ENCODE results near the gene EXOSC7.

- no peak for TF ChIP-seq YY1 (IDR thresholded peaks at IDR 0.05; ENCODE audit: low read depth)
- TF ChIP-seq RAD21 (IDR thresholded peaks at IDR 0.05; ENCODE audit: low read depth) = no peak
- no peak for TF ChIP-seq EP300 (IDR thresholded peaks at IDR 0.05; ENCODE audit: borderline replicate concordance)
- TF ChIP-seq FOXM1 (IDR thresholded peaks at IDR 0.05; ENCODE audit: borderline replicate concordance, low read depth) = no peak
- TF ChIP-seq REST (IDR thresholded peaks at IDR 0.05; ENCODE audit: low read depth) = no peak
- TF ChIP-seq ZBTB7A (IDR thresholded peaks at IDR 0.05; ENCODE audit: low read depth) = no peak
- TF ChIP-seq TAF1 (IDR thresholded peaks at IDR 0.05; ENCODE audit: low read depth) = no peak
- TF ChIP-seq CEBPB (IDR thresholded peaks at IDR 0.05) = no peak
- no peak for TF ChIP-seq MAX (IDR thresholded peaks at IDR 0.05)
- no peak for TF ChIP-seq CREB1 (IDR thresholded peaks at IDR 0.05; ENCODE audit: low read depth)
- TF ChIP-seq NFIC (IDR thresholded peaks at IDR 0.05) = no peak
- TF ChIP-seq USF1 (IDR thresholded peaks at IDR 0.05) = no peak
- TF ChIP-seq TCF12 (IDR thresholded peaks at IDR 0.05; ENCODE audit: low read depth) = no peak
- TF ChIP-seq EGR1 (IDR thresholded peaks at IDR 0.05) = no peak
These were observed 75.6 kb downstream of the EXOSC7 start for GRCh38 chr3:45051685-45052084.
